ENCODE results near the gene SRRM1. TPM values are rescaled to one million over a fixed set of nuclear protein-coding genes. Genes with fewer than 3 reads are reported as not detected.
"Not testable (repeated sequence)": the region's sequence is repeated elsewhere in the genome, so short reads cannot be mapped to it uniquely, and the experiment has no call there.

The SRRM1 gene
- total and polyA plus RNA-seq, 2 experiments from 2014 or later = 61.6 to 84.3 TPM

DNA sequence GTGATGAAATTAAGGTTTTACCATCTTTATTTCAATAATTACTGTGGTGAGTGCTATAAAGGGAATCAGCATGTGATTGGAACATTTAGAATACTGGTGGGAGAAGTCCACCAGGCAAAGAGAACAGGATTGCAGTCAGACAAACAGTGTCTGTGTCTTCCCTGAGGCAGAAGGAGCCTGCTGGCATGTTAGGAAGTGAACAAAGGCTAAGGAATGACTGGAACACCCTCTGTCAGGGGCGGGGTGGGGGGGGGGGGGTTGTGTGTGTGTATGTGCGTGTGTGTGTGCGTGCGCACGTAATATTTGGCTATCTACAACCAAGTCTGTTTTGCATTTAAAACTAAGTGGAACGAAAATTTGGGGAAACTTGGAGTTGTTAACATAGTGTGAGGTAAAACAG is 30.2 kb downstream of the SRRM1 start:
- Histone ChIP-seq H3K4me3 (no peak overlapping the region), H3K27me3 (no peaks in the 10 kb centered on the region), H2AFZ (no peak overlapping the region), H3K9me3 (ENCODE audit: low read depth) (no peaks in the 10 kb centered on the region), H3K36me3 (replicated peaks; ENCODE audit: insufficient read depth, low read depth) (no peaks in the 10 kb centered on the region), H3K4me1 (ENCODE audit: insufficient read depth) (no peaks in the 10 kb centered on the region), H3K4me2 (no peak overlapping the region), H3K9me2 (replicated peaks; ENCODE audit: insufficient read depth) (no peaks in the 10 kb centered on the region), H3K79me2 (peaks cover 3% of the 10 kb centered on the region), H4K20me1 (ENCODE audit: insufficient read depth, poor library complexity, severe bottlenecking) (no peaks in the 10 kb centered on the region), H3K27ac (no peak overlapping the region)
- TF ChIP-seq EZH2 (IDR thresholded peaks at IDR 0.05; ENCODE audit: borderline replicate concordance) (no peak), EZH2phosphoT487 (IDR thresholded peaks at IDR 0.05; ENCODE audit: low read depth, severe bottlenecking, unreplicated experiment) (no peak)
- TF ChIP-seq, protein P1, sequence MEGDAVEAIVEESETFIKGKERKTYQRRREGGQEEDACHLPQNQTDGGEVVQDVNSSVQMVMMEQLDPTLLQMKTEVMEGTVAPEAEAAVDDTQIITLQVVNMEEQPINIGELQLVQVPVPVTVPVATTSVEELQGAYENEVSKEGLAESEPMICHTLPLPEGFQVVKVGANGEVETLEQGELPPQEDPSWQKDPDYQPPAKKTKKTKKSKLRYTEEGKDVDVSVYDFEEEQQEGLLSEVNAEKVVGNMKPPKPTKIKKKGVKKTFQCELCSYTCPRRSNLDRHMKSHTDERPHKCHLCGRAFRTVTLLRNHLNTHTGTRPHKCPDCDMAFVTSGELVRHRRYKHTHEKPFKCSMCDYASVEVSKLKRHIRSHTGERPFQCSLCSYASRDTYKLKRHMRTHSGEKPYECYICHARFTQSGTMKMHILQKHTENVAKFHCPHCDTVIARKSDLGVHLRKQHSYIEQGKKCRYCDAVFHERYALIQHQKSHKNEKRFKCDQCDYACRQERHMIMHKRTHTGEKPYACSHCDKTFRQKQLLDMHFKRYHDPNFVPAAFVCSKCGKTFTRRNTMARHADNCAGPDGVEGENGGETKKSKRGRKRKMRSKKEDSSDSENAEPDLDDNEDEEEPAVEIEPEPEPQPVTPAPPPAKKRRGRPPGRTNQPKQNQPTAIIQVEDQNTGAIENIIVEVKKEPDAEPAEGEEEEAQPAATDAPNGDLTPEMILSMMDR (IDR thresholded peaks at IDR 0.05; ENCODE audit: poor library complexity) = no peak
- 100% methylated on average over 3 of the region's 6 CpGs for WGBS (ENCODE audit: low lambda C conversion rate, missing lambda C conversion rate)
- DNase-seq (ENCODE audit: low spot score) = no peak

DNA sequence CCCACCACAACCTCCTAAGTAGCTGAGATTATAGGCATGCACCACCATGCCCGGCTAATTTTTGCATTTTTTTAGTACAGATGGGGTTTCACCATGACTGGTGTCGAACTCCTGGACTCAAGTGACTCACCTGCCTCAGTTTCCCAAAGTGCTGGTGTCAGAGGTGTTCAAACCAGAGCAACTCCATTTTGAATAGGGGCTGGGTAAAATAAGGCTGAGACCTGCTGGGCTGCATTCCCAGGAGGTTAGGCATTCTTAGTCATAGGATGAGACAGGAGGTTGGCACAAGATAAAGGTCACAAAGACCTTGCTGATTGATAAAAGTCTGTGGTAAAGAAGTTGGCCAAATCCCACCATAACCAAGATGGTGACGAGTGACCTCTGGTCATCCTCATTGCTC is 35.3 kb downstream of the SRRM1 start:
- not testable (repeated sequence) for H3K9me2 ChIP-seq (replicated peaks; ENCODE audit: insufficient read depth); H3K27ac ChIP-seq; H3K4me3 ChIP-seq; H3K27me3 ChIP-seq; H3K9me3 ChIP-seq (ENCODE audit: low read depth); H3K4me2 ChIP-seq; H3K79me2 ChIP-seq; DNase-seq (ENCODE audit: low spot score); H3K36me3 ChIP-seq (replicated peaks; ENCODE audit: insufficient read depth, low read depth); H2AFZ ChIP-seq; H4K20me1 ChIP-seq (ENCODE audit: insufficient read depth, poor library complexity, severe bottlenecking); H3K4me1 ChIP-seq (ENCODE audit: insufficient read depth)
- 100% methylated on average over 3 of the region's 3 CpGs for WGBS (ENCODE audit: low lambda C conversion rate, missing lambda C conversion rate)

DNA sequence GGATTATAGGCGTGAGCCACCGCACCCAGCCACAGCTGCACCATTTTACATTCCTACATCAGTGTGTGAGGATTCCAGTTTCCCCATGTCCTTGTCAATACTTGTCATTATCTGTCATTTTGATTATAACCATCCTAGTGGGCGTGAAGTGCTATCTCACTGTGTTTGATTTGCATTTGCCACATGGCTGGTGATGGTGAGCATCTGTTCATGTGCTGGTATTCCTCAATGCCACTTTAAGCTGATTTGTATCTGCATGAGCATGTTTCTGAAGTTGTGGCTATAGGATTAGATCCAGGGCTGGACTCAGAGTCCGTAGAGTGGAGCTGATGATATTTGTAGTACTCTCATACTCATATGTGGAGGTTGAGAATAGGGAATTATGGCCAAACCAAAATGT is 36.6 kb downstream of the SRRM1 start:
- no peak overlapping the region for H3K4me3 ChIP-seq
- DNase-seq (ENCODE audit: low spot score) = no peak
- H3K79me2 ChIP-seq = no peaks in the 10 kb centered on the region
- TF ChIP-seq, protein P1 (IDR thresholded peaks at IDR 0.05; ENCODE audit: poor library complexity) = no peak
- TF ChIP-seq EZH2 (IDR thresholded peaks at IDR 0.05; ENCODE audit: borderline replicate concordance) = no peak
- TF ChIP-seq EZH2phosphoT487 (IDR thresholded peaks at IDR 0.05; ENCODE audit: low read depth, severe bottlenecking, unreplicated experiment) = no peak
- H3K27ac ChIP-seq = no peak overlapping the region
- H3K4me1 ChIP-seq (ENCODE audit: insufficient read depth) = peaks cover 3% of the 10 kb centered on the region
- H3K36me3 ChIP-seq (replicated peaks; ENCODE audit: insufficient read depth, low read depth) = no peaks in the 10 kb centered on the region
- H2AFZ ChIP-seq = no peak overlapping the region
- 87% methylated on average over 4 of the region's 4 CpGs for WGBS (ENCODE audit: low lambda C conversion rate, missing lambda C conversion rate)
- no peaks in the 10 kb centered on the region for H3K9me2 ChIP-seq (replicated peaks; ENCODE audit: insufficient read depth)
- H4K20me1 ChIP-seq (ENCODE audit: insufficient read depth, poor library complexity, severe bottlenecking) = no peaks in the 10 kb centered on the region
- no peaks in the 10 kb centered on the region for H3K9me3 ChIP-seq (ENCODE audit: low read depth)
- no peaks in the 10 kb centered on the region for H3K27me3 ChIP-seq
- H3K4me2 ChIP-seq = no peak overlapping the region

DNA sequence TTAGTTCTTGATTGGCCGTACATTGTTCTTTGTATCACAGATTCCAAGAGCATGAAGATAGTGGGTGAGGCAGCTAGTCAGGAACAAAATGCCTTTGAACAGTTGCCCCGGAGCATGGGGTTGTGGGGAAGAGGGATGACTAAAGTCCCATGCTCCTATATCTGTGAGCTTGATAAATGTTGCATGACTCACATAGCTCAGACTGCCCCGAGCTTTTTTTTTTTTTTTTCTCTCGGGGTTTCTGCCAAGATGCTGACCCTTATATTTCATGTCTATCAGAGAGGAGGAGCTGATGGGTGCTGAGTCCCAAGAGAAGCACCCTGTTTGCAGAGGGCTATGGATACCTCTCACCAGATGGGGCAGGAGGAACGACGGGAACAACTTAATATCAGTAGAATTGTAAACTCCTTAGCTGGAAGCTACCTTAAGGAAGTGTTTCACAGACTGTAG is 40.6 kb downstream of the SRRM1 start:
- H4K20me1 ChIP-seq (ENCODE audit: insufficient read depth, poor library complexity, severe bottlenecking) = no peaks in the 10 kb centered on the region
- whole genome bisulfite sequencing (ENCODE audit: low lambda C conversion rate, missing lambda C conversion rate) = 27% methylated on average over 6 of the region's 6 CpGs
- H3K9me3 ChIP-seq (ENCODE audit: low read depth) = no peaks in the 10 kb centered on the region
- peaks cover 3% of the 10 kb centered on the region for H3K4me1 ChIP-seq (ENCODE audit: insufficient read depth)
- H3K27ac ChIP-seq = peak overlapping the region; percentile 86
- DNase-seq (ENCODE audit: low spot score) = peak; percentile 86
- no peak overlapping the region for H2AFZ ChIP-seq
- no peaks in the 10 kb centered on the region for H3K27me3 ChIP-seq
- H3K4me2 ChIP-seq = peak overlapping the region; percentile 35
- H3K36me3 ChIP-seq (replicated peaks; ENCODE audit: insufficient read depth, low read depth) = no peaks in the 10 kb centered on the region
- no peak for TF ChIP-seq EZH2 (IDR thresholded peaks at IDR 0.05; ENCODE audit: borderline replicate concordance)
- TF ChIP-seq, protein P1 (IDR thresholded peaks at IDR 0.05; ENCODE audit: poor library complexity) = no peak
- no peak for TF ChIP-seq EZH2phosphoT487 (IDR thresholded peaks at IDR 0.05; ENCODE audit: low read depth, severe bottlenecking, unreplicated experiment)
- no peaks in the 10 kb centered on the region for H3K79me2 ChIP-seq
- no peak overlapping the region for H3K4me3 ChIP-seq
- no peaks in the 10 kb centered on the region for H3K9me2 ChIP-seq (replicated peaks; ENCODE audit: insufficient read depth)
